Measurements from ENCODE around the gene DBF4B. TPM values are rescaled to one million over a fixed set of nuclear protein-coding genes. Genes with fewer than 3 reads are reported as not detected.

The DBF4B gene
- total RNA-seq, 1 experiment from 2014 or later: 26.1 TPM

DNA sequence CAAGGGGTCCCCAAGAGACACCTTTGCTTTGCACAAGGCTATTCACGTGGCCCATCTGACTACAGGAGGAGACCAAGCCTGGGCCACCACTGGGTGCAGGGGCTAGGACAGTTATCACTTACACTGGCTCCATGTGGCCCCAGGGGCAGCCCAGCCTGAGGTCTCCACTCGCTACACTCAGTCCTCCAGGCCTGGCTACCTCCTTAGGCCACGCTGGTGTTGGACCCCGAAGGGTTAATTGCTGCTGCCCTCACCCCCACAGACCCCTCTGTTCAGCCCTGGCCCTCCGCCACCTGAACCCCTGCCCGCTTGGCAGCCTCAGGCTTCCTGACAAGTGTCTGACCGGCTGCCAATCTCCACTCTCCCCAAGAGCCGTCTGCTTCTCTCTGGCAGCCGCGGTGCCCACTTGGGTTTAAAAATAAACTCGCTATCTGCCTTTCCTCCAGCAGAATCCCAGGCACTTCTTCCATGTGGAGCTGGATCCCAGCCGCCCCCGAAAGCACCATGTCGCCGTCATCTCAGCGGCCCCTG is 78.2 kb downstream of the DBF4B start:
- no peaks in the 10 kb centered on the region for H3K27me3 ChIP-seq (ENCODE audit: insufficient read depth, low read length)

More for the DNA sequence above, 78.2 kb downstream of the DBF4B start:
- no TSS peak for BruUV-seq (replicated peaks)
- Histone ChIP-seq H3K4me3 (replicated peaks in 1 of 2; ENCODE audit: low read depth in 1 of 2, low read length in 2 of 2) (no peak overlapping the region), H3K4me1 (ENCODE audit: control insufficient read depth in 1 of 2, insufficient read depth in 2 of 2, low read length in 2 of 2) (peaks cover 0 to 8% of the 10 kb centered on the region in 2 experiments; a peak in 2 of 4 replicates), H4K20me1 (ENCODE audit: insufficient read depth) (no peaks in the 10 kb centered on the region), H2AFZ (ENCODE audit: low read depth, low read length, poor library complexity, severe bottlenecking) (no peak overlapping the region), H3K79me2 (ENCODE audit: insufficient read depth, low read length) (no peaks in the 10 kb centered on the region), H3K9me2 (ENCODE audit: insufficient read depth) (no peaks in the 10 kb centered on the region), H3K4me2 (ENCODE audit: low read length) (no peak overlapping the region), H3K27ac (ENCODE audit: low read depth, low read length) (no peak overlapping the region), H3K36me3 (ENCODE audit: control insufficient read depth in 1 of 2, insufficient read depth in 2 of 2, low read length in 2 of 2) (no peaks in the 10 kb centered on the region), H3K9me3 (ENCODE audit: control insufficient read depth in 1 of 2, insufficient read depth in 1 of 2, low read depth in 1 of 2, low read length in 2 of 2) (no peaks in the 10 kb centered on the region), H3K9ac (ENCODE audit: low read length) (no peak overlapping the region)
- POLR2A ChIA-PET: no interaction called here
- intact Hi-C loops (cut with micrococcal nuclease): no loop called here
- DNase-seq (ENCODE audit: low read depth, low spot score): no peak
- CTCF ChIA-PET: no interaction called here
- no peak for TF ChIP-seq SP1 (IDR thresholded peaks at IDR 0.05; ENCODE audit: low read depth)
- no peak for TF ChIP-seq POLR2A (IDR thresholded peaks at IDR 0.05; ENCODE audit: borderline replicate concordance, extremely low read depth, insufficient read depth, insufficient read length)
- TF ChIP-seq YY1 (IDR thresholded peaks at IDR 0.05; ENCODE audit: extremely low read depth, insufficient replicate concordance, low read depth, low read length): no peak
- TF ChIP-seq, protein P1, sequence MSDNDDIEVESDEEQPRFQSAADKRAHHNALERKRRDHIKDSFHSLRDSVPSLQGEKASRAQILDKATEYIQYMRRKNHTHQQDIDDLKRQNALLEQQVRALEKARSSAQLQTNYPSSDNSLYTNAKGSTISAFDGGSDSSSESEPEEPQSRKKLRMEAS (IDR thresholded peaks at IDR 0.05): no peak
- no peak for TF ChIP-seq RAD21 (IDR thresholded peaks at IDR 0.05; ENCODE audit: low read depth)
- TF ChIP-seq ELF1 (IDR thresholded peaks at IDR 0.05; ENCODE audit: borderline replicate concordance, low read depth): no peak
- TF ChIP-seq CTCF (IDR thresholded peaks at IDR 0.05 in 2 of 3, conservative IDR thresholded peaks at IDR 0.05 in 1 of 3; ENCODE audit: borderline replicate concordance in 1 of 3, insufficient read depth in 1 of 3, low read depth in 2 of 3, low read length in 2 of 3): no peak
- no peak for TF ChIP-seq FOSL1 (IDR thresholded peaks at IDR 0.05; ENCODE audit: low read depth)
- RAD21 ChIA-PET (ENCODE audit: low non-redundant PET in 1 of 2, low total read pairs in 2 of 2, uncharacterized antibody in 2 of 2, unreplicated experiment in 2 of 2): interaction anchor here in 1 of 2 experiments (0.6 kb wide), 1 partner anchor 65 kb away, joined by 3 read pairs; no protein-coding TSS in a partner anchor
- no peak for ATAC-seq
